Thyroid gland (tissue), 4 donors: Measurements from ENCODE around the gene ACAD9.

Experiments
- CTCF ChIP-seq, 6 experiments: fragments of 200-600 bp in 3 of 6; fragments of 450-650 bp in 3 of 6; sonication (generic) in 3 of 6; IDR thresholded peaks; one replicate each; pipeline ENCODE4 v1.5.1; 2016 to 2019; ENCODE audit warnings: antibody characterized with exemption in 6 of 6, mild to moderate bottlenecking in 2 of 6, inconsistent platforms in 1 of 6, moderate library complexity in 1 of 6
- POLR2A ChIP-seq, 2 donors: fragments of 450-650 bp; IDR thresholded peaks; one replicate each; pipeline ENCODE4 v1.6.1; 2017; ENCODE audit warnings: antibody characterized with exemption in 2 of 2, mild to moderate bottlenecking in 2 of 2, moderate library complexity in 1 of 2

- TF ChIP-seq CTCF (IDR thresholded peaks at IDR 0.05): no peak
- no peak for TF ChIP-seq POLR2A (IDR thresholded peaks at IDR 0.05)
These were observed 26.8 kb downstream of the ACAD9 start for GRCh38 chr3:128906031-128906803.
